Endothelial cell of umbilical vein (primary cell): ENCODE measurements around the gene TTI1.

Experiments used
- CTCF ChIP-seq, 2 donors: IDR thresholded peaks; 1 replicate in 1 of 2; 2 replicates in 1 of 2; pipeline ENCODE4 v1.5.1; 2011; ENCODE audit warnings: low read length in 2 of 2, mild to moderate bottlenecking in 2 of 2, moderate library complexity in 2 of 2, control low read depth in 1 of 2, inconsistent platforms in 1 of 2, low read depth in 1 of 2; ENCODE audit not compliant: insufficient read depth in 1 of 2; ENCODE audit errors: extremely low read depth in 1 of 2
- EZH2 ChIP-seq: IDR thresholded peaks from 2 replicates; pipeline ENCODE4 v1.6.1; 2012; ENCODE audit warnings: borderline replicate concordance, low read depth, mild to moderate bottlenecking, moderate library complexity, low read length, inconsistent platforms; ENCODE audit not compliant: severe bottlenecking
- POLR2A ChIP-seq: IDR thresholded peaks from 2 replicates; pipeline ENCODE4 v1.6.1; 2012; ENCODE audit warnings: low read depth, mild to moderate bottlenecking, control low read depth, low read length
- POLR2AphosphoS5 ChIP-seq: IDR thresholded peaks from 2 replicates; pipeline ENCODE4 v1.6.1; 2012; ENCODE audit warnings: low read depth, mild to moderate bottlenecking, control low read depth, low read length, moderate library complexity; ENCODE audit not compliant: insufficient read depth

- no peak for TF ChIP-seq POLR2A
- TF ChIP-seq CTCF (IDR thresholded peaks at IDR 0.05; ENCODE audit: extremely low read depth in 1 of 2, insufficient read depth in 1 of 2, low read depth in 1 of 2, low read length in 2 of 2): no peak
- TF ChIP-seq EZH2: no peak
- TF ChIP-seq POLR2AphosphoS5: no peak
Observed at GRCh38 chr20:37944456-37944981, 88.7 kb downstream of the TTI1 start.
